ENCODE measurements around the gene S100A14.

- no peak for TF ChIP-seq CTCF (IDR thresholded peaks at IDR 0.05)
- TF ChIP-seq, protein P1, sequence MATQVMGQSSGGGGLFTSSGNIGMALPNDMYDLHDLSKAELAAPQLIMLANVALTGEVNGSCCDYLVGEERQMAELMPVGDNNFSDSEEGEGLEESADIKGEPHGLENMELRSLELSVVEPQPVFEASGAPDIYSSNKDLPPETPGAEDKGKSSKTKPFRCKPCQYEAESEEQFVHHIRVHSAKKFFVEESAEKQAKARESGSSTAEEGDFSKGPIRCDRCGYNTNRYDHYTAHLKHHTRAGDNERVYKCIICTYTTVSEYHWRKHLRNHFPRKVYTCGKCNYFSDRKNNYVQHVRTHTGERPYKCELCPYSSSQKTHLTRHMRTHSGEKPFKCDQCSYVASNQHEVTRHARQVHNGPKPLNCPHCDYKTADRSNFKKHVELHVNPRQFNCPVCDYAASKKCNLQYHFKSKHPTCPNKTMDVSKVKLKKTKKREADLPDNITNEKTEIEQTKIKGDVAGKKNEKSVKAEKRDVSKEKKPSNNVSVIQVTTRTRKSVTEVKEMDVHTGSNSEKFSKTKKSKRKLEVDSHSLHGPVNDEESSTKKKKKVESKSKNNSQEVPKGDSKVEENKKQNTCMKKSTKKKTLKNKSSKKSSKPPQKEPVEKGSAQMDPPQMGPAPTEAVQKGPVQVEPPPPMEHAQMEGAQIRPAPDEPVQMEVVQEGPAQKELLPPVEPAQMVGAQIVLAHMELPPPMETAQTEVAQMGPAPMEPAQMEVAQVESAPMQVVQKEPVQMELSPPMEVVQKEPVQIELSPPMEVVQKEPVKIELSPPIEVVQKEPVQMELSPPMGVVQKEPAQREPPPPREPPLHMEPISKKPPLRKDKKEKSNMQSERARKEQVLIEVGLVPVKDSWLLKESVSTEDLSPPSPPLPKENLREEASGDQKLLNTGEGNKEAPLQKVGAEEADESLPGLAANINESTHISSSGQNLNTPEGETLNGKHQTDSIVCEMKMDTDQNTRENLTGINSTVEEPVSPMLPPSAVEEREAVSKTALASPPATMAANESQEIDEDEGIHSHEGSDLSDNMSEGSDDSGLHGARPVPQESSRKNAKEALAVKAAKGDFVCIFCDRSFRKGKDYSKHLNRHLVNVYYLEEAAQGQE (IDR thresholded peaks at IDR 0.05; ENCODE audit: insufficient read depth in 1 of 2, low read depth in 2 of 2, low read length in 1 of 2), result no peak
These were observed 43.5 kb upstream of the S100A14 start for GRCh38 chr1:153659656-153660055.

All from Panc1 (cell line).